Measurements from ENCODE around the gene CACNA1I.
"Not testable (repeated sequence)": the region's sequence is repeated elsewhere in the genome, so short reads cannot be mapped to it uniquely, and the experiment has no call there.

The CACNA1I gene

DNA sequence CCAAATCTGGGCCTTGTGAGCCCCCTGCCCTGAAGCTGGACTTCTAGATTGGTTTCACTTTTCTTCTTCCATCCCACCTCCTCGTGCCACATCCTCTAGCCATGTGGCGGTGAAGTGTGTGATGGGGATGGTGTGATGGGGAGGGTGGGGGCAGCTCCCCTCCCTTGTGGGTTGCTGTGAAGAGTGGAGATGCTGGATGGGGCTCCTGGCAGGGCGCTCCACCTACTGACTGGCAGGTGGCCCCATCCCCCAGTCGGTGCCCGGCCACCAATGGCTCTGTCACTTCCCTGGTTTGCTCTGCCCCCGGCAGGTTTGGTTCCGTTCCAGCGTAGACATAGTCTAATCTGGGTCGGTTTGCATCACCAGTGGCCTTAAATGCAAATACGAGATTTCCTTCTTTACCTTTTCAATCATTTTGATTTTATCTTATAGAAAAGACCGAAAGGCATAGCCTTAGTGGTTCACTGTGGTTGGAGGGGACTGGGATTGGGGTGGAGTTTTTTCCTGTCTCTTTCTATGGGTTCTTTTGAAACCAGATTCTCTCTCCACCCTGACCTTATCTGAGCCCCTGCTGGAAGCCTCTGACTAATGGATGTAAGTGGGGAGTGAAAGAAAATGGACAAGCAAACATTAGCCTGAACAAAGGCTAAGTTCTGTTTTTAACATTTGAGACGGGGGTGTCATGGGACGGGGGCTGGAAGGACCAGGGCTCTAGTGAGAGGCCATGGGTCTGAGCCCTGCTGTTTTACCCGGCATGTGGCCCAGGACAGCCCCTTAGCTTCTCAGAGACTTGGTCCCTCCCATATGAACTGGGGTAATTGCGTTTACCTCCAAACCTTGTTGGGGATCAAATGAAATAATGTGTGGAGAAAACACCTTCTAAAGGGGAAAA, 149.3 kb downstream of the CACNA1I start:
- no peak for DNase-seq (ENCODE audit: low read depth)

GRCh38 chr22:39721206-39722031, 150.9 kb downstream of the CACNA1I start:
- DNase-seq (ENCODE audit: low read depth) = no peak

GRCh38 chr22:39722032-39722325, 151.4 kb downstream of the CACNA1I start:
- DNase-seq (ENCODE audit: low read depth) = no peak

- DNase-seq (ENCODE audit: low read depth) = no peak
Observed at GRCh38 chr22:39722501-39722900, 151.9 kb downstream of the CACNA1I start.

GRCh38 chr22:39723463-39723862, 152.9 kb downstream of the CACNA1I start:
- no peak for DNase-seq (ENCODE audit: low read depth)

DNA sequence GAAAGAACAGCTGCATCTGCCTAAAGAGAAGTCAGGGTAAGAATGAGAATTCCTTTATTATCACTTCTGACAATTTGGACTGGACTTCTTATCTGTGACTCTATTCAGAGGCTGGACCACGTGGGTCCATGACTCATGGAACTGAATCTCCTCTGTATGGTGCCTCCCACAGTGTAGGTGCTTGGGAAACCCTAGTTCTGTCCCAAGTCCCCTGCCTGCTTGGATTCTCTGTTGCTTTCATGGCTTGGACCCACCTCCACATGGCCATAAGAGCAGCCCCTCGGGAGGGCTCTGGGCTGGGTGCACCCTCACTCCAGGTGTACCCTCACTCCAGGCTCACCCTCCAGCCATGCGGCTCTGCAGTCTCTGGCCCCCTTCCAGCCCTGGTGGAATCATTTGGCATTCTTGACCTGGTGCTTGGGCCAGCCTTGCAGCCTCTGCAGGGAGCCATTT, 153.4 kb downstream of the CACNA1I start:
- no peak for DNase-seq (ENCODE audit: low read depth)

DNA sequence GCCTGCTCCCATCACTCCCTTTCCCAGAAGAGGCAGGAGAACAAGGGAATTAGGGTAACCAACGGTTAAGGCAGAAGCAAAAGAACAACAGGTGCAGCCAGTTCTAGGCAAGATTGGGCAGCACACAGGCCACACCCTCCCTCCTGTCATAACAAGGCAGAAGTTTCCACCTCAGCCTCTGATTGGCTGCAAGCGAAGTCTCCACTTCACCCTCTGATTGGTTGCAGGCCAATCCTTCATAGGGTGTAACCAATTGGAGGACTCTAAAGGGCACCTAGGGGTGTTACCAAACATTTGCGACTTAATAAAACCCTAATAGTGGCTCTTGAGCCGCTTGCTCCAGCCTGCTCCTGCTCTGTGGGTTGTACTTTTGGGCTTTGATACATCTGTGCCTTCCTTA, 153.8 kb downstream of the CACNA1I start:
- no peak for DNase-seq (ENCODE audit: low read depth)

GRCh38 chr22:39724857-39725256, 154.3 kb downstream of the CACNA1I start:
- DNase-seq (ENCODE audit: low read depth) = no peak

- no peak for DNase-seq (ENCODE audit: low read depth)
Observed at GRCh38 chr22:39725351-39726035, 154.9 kb downstream of the CACNA1I start.

DNA sequence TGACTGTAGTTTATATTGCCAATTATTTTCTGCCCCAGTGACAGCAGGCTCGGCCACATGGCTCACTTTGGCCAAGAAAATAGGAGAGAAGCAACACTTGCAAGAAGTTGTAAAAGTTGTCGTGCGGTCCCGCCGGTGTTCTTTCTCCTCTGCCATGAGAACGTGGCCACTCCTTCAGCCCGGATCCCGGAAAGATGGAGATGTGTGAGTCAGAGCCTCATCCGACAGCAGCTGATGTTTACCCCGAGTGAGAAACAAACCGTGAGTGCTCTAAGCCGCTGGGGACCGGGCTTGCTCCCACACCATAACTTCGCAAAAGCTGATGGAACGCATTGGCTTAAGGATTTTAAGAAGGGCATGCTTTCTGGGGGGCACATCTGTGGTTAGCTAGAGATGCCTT, 157.0 kb downstream of the CACNA1I start:
- no peak for DNase-seq (ENCODE audit: low read depth)

- no peak for DNase-seq (ENCODE audit: low read depth)
Observed at GRCh38 chr22:39728236-39728860, 157.8 kb downstream of the CACNA1I start.

DNA sequence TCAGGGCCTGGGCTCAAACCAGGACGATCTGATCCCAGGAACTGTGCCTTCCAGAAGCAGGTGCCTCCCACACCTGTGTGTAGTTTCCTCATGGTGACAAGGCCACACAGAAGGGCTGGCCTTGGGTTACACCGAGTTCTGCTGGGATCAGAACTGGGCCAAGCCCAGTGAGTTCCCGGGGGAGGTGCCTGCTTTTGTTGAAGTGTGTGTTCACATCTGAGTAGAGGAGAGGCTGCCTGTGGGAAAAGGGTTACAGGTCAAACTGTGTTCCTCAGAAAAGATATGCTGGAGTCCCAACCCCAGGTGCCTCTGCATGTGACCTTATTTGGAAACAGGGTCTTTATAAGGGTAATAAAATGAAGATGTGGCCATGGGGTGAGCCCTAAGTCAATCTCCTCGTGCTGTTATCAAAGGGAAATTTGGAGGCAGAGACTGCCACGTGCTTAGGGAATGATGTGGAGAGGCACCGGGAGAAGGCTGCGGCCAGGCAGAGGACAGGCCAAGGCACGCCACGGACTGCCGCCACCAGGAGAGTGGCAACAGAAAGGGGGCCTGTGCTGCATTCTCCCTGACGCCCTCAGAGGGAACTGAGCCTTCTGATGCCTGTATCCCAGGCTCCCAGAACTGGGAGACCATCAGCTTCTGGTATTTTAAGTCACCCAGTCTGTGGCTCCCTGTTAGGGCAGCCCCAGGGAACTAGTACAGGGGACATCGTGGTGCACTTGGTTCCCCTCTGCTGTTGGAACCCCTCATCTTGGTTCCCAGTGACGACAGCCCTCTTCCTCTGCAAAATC, 158.8 kb downstream of the CACNA1I start:
- no peak for DNase-seq (ENCODE audit: low read depth)

DNA sequence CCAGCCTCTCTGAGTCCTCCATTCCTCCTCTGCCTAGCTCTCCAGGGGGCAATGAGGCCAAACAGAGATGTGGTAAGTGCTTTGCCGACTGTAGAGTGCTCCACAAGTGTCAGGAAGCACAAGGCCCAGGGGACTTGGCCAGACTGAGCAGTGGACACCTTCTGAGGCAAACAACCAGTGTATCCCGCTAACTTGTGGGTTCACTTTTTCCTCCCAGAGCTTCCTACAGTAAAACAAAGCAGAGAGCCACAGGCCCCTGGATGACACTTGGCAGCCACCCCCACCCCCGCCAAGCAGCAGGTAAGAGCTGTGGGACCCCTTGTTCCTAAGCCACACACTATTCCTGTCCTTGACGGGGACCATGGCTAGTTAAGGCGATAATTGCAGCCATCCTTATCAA, 160.9 kb downstream of the CACNA1I start:
- no peak for DNase-seq (ENCODE audit: low read depth)

DNA sequence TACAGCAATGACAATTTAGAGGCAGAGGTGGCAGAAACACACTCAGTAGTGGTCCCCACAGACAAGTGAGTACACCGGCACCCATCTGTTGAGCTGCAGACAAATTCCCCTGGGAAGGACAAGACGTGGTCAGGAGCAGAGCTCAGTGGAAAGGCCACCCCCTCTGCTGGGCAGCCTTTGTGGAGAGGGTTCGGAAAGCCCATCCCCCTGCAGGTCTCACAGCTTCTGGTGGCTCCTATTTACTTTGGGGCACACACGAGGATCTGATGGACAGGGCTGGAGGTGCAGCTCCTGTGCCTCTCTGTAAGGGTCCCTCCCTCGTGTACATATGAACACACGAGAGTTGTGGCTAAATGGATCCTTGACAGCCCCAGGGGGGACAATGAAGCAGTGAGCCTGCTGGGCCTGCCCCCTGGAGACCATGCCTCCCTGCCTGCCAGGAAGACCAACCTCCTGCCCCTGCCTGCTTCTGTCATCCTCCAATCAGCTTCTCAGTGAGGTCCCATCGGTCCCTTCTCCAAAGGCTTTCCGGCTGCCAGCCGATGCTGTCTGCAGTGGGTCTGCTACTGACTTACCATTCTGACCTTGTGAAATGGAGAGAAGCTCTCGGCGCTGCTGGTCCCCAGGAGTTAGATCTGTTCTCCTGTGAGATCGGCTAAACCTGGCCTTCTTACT, 161.5 kb downstream of the CACNA1I start:
- DNase-seq (ENCODE audit: low read depth) = no peak

- DNase-seq (ENCODE audit: low read depth) = no peak
Observed at GRCh38 chr22:39732625-39733024, 162.1 kb downstream of the CACNA1I start.

DNA sequence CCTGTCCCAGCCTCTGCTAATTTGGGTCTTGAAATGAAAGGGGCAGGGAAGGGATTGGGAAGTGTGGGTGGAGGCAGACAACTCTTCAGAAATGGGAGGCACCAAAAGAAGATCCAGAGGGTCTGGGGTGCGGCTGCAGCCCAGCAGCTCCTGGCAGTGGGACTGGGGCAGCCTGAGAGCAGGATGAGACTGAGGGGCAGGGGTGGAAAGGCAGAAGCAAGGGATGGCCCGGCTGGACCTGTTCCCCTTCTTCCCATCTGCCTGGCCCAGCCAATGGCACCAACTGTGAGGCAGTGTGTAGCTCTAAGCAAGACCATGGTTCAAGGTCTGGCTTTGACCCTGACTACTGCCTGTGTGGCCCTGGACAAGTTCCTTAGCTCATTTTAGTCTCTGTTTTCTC, 162.6 kb downstream of the CACNA1I start:
- no peak for DNase-seq (ENCODE audit: low read depth)

GRCh38 chr22:39734046-39734445, 163.5 kb downstream of the CACNA1I start:
- DNase-seq (ENCODE audit: low read depth) = not testable (repeated sequence)

- no peak for DNase-seq (ENCODE audit: low read depth)
Observed at GRCh38 chr22:39734866-39735265, 164.3 kb downstream of the CACNA1I start.

DNA sequence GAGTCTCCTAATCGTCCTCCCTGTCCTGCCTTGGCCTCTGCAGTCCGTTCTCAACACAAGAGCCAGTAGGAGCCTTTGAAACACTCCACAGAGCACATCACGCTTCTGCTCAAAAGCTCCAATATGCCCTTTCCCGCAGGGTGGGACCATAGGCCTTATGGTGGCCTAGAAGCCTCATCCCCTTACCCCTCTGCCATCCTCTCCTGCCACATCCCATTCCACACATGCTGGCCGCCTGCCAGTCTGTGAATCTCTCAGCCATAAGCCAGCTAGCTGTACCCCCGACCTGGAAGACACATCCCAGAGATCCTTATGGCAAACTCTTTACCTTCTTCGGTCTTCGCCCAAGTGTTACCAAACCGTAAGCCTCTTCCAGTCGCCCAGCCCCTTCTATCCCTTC, 165.2 kb downstream of the CACNA1I start:
- DNase-seq (ENCODE audit: low read depth) = no peak

DNA sequence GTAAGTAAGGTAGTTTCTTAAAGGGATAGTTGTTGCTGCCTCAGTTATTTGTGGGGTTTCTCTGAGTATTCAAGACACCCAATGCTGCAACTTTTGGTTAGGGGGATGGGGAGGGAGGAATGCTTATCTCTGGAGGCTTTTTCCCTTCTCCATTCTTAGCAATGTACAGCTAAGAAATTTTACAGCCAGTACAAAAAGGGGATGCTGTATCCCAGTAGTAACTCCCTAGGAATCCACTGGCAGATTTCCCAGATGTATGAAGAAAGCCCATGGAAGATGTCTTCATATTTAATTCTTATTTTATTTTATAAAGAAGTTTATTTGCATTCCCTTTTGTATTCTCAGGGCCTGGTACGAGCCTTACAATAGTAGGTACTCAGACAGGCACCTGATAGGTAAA, 168.2 kb downstream of the CACNA1I start:
- no peak for DNase-seq (ENCODE audit: low read depth)

Measured in stimulated activated CD8-positive, alpha-beta memory T cell treated with anti-CD3 and anti-CD28 coated beads, Interleukin-12 subunit alpha, Interleukin-12 subunit beta, amount 100 ng/mL, for 4 hours (primary cell).